Brain microvascular endothelial cell (primary cell): ENCODE results near the gene YTHDC2.
"Not testable (repeated sequence)": the region's sequence is repeated elsewhere in the genome, so short reads cannot be mapped to it uniquely, and the experiment has no call there.

Source experiments
- DNase-seq: peaks from one replicate; pipeline ENCODE4 v3.0.0-alpha.2; 2020
- H3K27ac ChIP-seq: fragments of 250-450 bp; sonication (Bioruptor Pico); 2 replicates; pipeline ENCODE4 v1.5.1; 2020; ENCODE audit warnings: mild to moderate bottlenecking, moderate library complexity
- H3K27me3 ChIP-seq: fragments of 250-450 bp; sonication (Bioruptor Pico); replicated peaks from 2 replicates; pipeline ENCODE4 v1.5.1; 2020; ENCODE audit warnings: mild to moderate bottlenecking
- H3K36me3 ChIP-seq: fragments of 250-450 bp; sonication (Bioruptor Pico); replicated peaks from 2 replicates; pipeline ENCODE4 v1.5.1; 2020; ENCODE audit warnings: mild to moderate bottlenecking
- H3K4me3 ChIP-seq: 2 replicates; pipeline ENCODE4 v1.5.1; 2011; ENCODE audit warnings: low read depth, mild to moderate bottlenecking, control low read depth, low read length, moderate library complexity
- in situ Hi-C: cut with HindIII; loops from 2 replicates; pipeline ENCODE4 v1.10.0; 2017; ENCODE audit warnings: low sequenced_read_pairs, low pct_ligation_motif_present
- TF ChIP-seq, protein P1 (sequence below): IDR thresholded peaks from 2 replicates; pipeline ENCODE4 v1.5.1; 2011; ENCODE audit warnings: low read depth, mild to moderate bottlenecking, moderate library complexity, low read length, control low read depth, inconsistent platforms; ENCODE audit errors: missing control alignments

YTHDC2 gene

GRCh38 chr5:113598150-113598549, 84.7 kb downstream of the YTHDC2 start:
- Histone ChIP-seq H3K4me3 (no peak overlapping the region), H3K27me3 (no peaks in the 10 kb centered on the region), H3K27ac (no peak overlapping the region), H3K36me3 (no peaks in the 10 kb centered on the region)
- TF ChIP-seq, protein P1, sequence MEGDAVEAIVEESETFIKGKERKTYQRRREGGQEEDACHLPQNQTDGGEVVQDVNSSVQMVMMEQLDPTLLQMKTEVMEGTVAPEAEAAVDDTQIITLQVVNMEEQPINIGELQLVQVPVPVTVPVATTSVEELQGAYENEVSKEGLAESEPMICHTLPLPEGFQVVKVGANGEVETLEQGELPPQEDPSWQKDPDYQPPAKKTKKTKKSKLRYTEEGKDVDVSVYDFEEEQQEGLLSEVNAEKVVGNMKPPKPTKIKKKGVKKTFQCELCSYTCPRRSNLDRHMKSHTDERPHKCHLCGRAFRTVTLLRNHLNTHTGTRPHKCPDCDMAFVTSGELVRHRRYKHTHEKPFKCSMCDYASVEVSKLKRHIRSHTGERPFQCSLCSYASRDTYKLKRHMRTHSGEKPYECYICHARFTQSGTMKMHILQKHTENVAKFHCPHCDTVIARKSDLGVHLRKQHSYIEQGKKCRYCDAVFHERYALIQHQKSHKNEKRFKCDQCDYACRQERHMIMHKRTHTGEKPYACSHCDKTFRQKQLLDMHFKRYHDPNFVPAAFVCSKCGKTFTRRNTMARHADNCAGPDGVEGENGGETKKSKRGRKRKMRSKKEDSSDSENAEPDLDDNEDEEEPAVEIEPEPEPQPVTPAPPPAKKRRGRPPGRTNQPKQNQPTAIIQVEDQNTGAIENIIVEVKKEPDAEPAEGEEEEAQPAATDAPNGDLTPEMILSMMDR: no peak
- in situ Hi-C loops: no loop called here
- no peak for DNase-seq

DNA sequence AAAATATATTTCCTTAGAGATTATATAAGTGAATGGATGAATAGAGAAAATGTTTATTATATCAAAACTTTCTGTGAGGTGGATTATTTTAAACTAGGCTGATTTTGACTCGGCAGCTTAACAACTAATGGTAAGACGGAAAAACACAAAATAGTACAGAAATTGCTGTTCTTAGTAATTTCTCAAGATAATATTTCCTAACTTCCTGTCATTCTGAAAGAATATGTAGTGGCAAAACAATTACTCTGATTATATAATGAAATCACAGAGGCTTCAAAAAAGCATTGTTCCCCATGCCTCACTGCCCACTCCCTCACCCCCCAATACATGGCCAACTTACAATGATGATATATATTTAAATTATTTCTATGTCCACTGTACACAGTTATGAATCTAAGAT, 85.4 kb downstream of the YTHDC2 start:
- DNase-seq: no peak
- H3K27ac ChIP-seq: no peak overlapping the region
- TF ChIP-seq, protein P1: no peak

DNA sequence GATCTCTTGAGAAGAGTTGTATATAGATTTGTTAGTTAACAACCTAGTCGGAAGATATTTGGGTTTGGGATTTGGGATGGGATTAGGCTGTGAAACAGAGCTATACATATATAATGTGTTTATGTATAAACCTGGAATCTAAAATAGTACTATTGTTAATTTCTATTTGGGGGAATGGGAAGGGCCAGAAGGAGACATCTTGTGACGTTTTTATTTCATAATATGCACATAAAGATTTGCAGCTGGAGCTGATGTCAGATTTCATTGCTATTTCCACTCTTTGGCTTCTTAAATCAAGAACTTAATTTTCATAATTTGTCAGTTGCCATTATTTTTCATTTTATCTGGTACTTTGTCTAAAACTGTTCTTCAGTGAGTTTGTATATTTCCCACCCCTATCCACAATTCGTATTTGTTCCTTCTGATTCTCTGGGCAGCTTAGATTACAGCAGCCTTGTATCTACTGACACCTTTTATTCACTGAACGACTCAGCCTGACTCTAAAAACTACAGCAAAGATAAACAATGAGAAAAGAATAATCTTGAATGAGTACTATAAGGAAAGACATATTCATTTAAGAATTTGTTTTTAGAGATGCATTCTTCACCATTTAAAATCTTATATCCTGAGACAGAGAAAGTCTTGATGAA, 86.9 kb downstream of the YTHDC2 start:
- H3K27me3 ChIP-seq: no peaks in the 10 kb centered on the region
- in situ Hi-C loops: no loop called here
- TF ChIP-seq, protein P1: no peak

More for the DNA sequence above, 85.4 kb downstream of the YTHDC2 start:
- in situ Hi-C loops: no loop called here
- H3K27me3 ChIP-seq: no peaks in the 10 kb centered on the region
- no peaks in the 10 kb centered on the region for H3K36me3 ChIP-seq
- H3K4me3 ChIP-seq: no peak overlapping the region

GRCh38 chr5:113601423-113601822, 87.9 kb downstream of the YTHDC2 start:
- TF ChIP-seq, protein P1: no peak
- in situ Hi-C loops: no loop called here
- Histone ChIP-seq H3K36me3 (no peaks in the 10 kb centered on the region), H3K4me3 (no peak overlapping the region), H3K27ac (no peak overlapping the region), H3K27me3 (no peaks in the 10 kb centered on the region)
- DNase-seq: no peak

More for the DNA sequence above, 86.9 kb downstream of the YTHDC2 start:
- Histone ChIP-seq H3K27ac (no peak overlapping the region), H3K4me3 (no peak overlapping the region), H3K36me3 (no peaks in the 10 kb centered on the region)
- DNase-seq: no peak

DNA sequence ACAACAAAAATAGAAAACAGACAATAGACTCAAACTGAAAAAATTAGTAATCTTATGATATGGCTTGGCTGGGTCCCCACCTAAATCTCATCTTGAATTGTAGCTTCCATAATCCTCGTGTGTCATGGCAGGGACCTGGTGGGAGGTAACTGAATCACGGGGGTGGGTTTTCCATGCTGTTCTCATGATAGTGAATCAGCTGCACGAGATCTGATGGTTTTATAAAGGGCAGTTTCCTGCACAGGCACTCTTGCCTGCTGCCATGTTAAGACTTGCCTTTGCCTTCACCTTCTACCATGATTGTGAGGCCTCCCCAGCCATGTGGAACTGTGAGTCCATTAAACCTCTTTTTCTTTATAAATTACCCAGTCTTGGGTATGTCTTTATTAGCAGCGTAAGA, 89.8 kb downstream of the YTHDC2 start:
- H3K27ac ChIP-seq, H3K36me3 ChIP-seq, DNase-seq, H3K27me3 ChIP-seq, in situ Hi-C loops, H3K4me3 ChIP-seq: not testable (repeated sequence)

GRCh38 chr5:113606298-113607134, 93.0 kb downstream of the YTHDC2 start:
- TF ChIP-seq, protein P1: peak; percentile 77
- Histone ChIP-seq H3K27ac (no peak overlapping the region), H3K27me3 (no peaks in the 10 kb centered on the region), H3K4me3 (peak overlapping the region; percentile 20), H3K36me3 (no peaks in the 10 kb centered on the region)
- DNase-seq: peak; percentile 60
- in situ Hi-C loops: no loop called here
